Ishikawa (cell line): ENCODE data around the gene DPH1.

Source experiments
- CEBPB ChIP-seq: IDR thresholded peaks from 2 replicates; pipeline ENCODE4 v1.6.1; 2012
- CREB1 ChIP-seq: IDR thresholded peaks from 2 replicates; pipeline ENCODE4 v1.6.1; 2012; ENCODE audit warnings: low read depth
- EGR1 ChIP-seq: IDR thresholded peaks from 2 replicates; pipeline ENCODE4 v1.6.1; 2012
- EP300 ChIP-seq: IDR thresholded peaks from 2 replicates; pipeline ENCODE4 v1.6.1; 2012; ENCODE audit warnings: borderline replicate concordance
- FOXM1 ChIP-seq: IDR thresholded peaks from 2 replicates; pipeline ENCODE4 v1.6.1; 2012; ENCODE audit warnings: low read depth, borderline replicate concordance
- NFIC ChIP-seq: IDR thresholded peaks from 2 replicates; pipeline ENCODE4 v1.6.1; 2012
- RAD21 ChIP-seq: IDR thresholded peaks from 2 replicates; pipeline ENCODE4 v1.6.1; 2012; ENCODE audit warnings: low read depth
- TAF1 ChIP-seq: IDR thresholded peaks from 2 replicates; pipeline ENCODE4 v1.6.1; 2012; ENCODE audit warnings: low read depth, mild to moderate bottlenecking
- TCF12 ChIP-seq: IDR thresholded peaks from 2 replicates; pipeline ENCODE4 v1.6.1; 2012; ENCODE audit warnings: low read depth
- TEAD4 ChIP-seq: IDR thresholded peaks from 2 replicates; pipeline ENCODE4 v1.6.1; 2012
- USF1 ChIP-seq: IDR thresholded peaks from 2 replicates; pipeline ENCODE4 v1.6.1; 2012
- YY1 ChIP-seq: IDR thresholded peaks from 2 replicates; pipeline ENCODE4 v1.6.1; 2012; ENCODE audit warnings: low read depth
- ZBTB7A ChIP-seq: IDR thresholded peaks from 2 replicates; pipeline ENCODE4 v1.6.1; 2012; ENCODE audit warnings: low read depth
- TF ChIP-seq, protein P1 (sequence below): IDR thresholded peaks from 2 replicates; pipeline ENCODE4 v1.6.1; 2012; ENCODE audit warnings: low read depth, mild to moderate bottlenecking
- TF ChIP-seq, protein P2 (sequence below): IDR thresholded peaks from 2 replicates; pipeline ENCODE4 v1.6.1; 2012

DPH1 gene

DNA sequence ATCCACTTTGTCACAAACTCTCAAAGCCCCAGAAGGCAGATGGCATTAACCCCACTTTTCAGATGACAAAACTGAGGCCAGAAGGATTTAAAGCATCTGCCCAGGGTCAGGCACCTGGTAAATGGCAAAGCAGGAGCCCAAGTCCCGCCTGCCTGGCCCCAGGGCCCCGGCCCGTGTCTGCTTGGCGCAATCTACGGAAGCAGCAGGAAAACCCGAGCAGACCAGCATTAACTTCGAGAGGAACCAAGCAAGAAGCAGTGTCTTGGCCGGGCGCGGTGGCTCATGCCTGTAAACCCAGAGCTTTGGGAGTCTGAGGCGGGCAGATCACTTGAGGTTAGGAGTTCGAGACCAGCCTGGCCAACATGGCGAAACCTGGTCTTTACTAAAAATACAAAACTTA is 26.4 kb upstream of the DPH1 start:
- TF ChIP-seq NFIC (no peak), RAD21 (no peak)
- TF ChIP-seq, protein P1, sequence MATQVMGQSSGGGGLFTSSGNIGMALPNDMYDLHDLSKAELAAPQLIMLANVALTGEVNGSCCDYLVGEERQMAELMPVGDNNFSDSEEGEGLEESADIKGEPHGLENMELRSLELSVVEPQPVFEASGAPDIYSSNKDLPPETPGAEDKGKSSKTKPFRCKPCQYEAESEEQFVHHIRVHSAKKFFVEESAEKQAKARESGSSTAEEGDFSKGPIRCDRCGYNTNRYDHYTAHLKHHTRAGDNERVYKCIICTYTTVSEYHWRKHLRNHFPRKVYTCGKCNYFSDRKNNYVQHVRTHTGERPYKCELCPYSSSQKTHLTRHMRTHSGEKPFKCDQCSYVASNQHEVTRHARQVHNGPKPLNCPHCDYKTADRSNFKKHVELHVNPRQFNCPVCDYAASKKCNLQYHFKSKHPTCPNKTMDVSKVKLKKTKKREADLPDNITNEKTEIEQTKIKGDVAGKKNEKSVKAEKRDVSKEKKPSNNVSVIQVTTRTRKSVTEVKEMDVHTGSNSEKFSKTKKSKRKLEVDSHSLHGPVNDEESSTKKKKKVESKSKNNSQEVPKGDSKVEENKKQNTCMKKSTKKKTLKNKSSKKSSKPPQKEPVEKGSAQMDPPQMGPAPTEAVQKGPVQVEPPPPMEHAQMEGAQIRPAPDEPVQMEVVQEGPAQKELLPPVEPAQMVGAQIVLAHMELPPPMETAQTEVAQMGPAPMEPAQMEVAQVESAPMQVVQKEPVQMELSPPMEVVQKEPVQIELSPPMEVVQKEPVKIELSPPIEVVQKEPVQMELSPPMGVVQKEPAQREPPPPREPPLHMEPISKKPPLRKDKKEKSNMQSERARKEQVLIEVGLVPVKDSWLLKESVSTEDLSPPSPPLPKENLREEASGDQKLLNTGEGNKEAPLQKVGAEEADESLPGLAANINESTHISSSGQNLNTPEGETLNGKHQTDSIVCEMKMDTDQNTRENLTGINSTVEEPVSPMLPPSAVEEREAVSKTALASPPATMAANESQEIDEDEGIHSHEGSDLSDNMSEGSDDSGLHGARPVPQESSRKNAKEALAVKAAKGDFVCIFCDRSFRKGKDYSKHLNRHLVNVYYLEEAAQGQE: no peak

DNA sequence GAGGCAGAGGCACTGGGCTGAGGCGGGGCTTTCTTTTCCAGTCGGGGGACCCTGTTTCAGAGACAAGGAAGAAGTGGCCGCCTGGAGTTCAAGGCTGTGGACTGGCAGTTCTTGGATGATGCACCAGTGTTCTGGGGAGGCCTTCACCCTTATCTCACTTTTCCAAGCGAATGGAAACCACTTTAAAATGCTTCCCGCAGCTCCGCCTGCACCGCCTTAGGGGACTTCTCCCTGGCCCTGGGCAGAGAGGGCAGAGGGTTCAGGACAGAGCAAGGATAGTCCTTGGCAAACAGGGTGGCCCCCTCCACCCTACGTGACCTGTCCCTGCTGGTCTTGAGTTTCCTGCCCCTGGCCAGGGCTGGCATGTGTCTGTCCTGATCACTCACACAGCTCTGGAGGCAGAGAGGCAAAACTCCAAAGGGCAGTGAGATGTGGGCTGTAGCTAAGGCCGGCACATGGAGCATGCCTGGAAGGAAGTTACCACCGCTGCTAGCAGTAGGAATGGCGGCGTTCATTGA is 25.5 kb upstream of the DPH1 start:
- TF ChIP-seq YY1 (no peak), FOXM1 (no peak), EP300 (no peak), RAD21 (no peak), TAF1 (no peak), ZBTB7A (no peak), EGR1 (no peak), CEBPB (no peak), NFIC (no peak), TEAD4 (no peak), CREB1 (no peak), TCF12 (no peak)
- TF ChIP-seq, protein P2, sequence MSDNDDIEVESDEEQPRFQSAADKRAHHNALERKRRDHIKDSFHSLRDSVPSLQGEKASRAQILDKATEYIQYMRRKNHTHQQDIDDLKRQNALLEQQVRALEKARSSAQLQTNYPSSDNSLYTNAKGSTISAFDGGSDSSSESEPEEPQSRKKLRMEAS: no peak
- TF ChIP-seq, protein P1: no peak

- no peak for TF ChIP-seq EP300
- no peak for TF ChIP-seq TCF12
- no peak for TF ChIP-seq TAF1
- TF ChIP-seq USF1: no peak
- TF ChIP-seq TEAD4: no peak
Measured at GRCh38 chr17:2008332-2009126, 21.4 kb upstream of the DPH1 start.

DNA sequence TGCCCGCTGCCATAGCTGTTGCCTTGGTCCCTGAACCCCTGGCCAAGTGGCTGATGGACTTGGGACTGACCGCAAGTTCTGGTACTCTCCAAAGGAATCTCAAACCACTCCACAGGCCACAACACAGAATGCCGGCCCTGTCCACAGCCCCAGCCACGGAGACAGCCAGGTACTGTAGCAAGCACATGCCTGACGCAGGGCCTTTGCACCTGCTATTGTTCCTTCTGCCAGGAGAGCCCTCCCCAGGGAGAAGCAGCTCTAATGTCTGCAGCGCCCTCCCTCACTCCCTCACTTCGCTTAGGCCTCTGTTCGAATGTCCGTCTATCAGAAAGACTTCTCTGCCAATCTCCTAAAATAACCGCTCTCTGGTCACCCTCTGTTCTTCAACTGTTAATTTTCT is 20.2 kb upstream of the DPH1 start:
- TF ChIP-seq FOXM1 (no peak), TCF12 (no peak), RAD21 (no peak), EP300 (no peak), YY1 (no peak), TEAD4 (no peak), NFIC (no peak)
- TF ChIP-seq, protein P2: no peak

- TF ChIP-seq, protein P2: peak; percentile 47; the same call in 1 of the 2 replicates
- TF ChIP-seq RAD21: no peak
- no peak for TF ChIP-seq TCF12
- TF ChIP-seq ZBTB7A: no peak
- TF ChIP-seq CEBPB: peak; percentile 22; the same call in 1 of the 2 replicates
- TF ChIP-seq EGR1: no peak
- 0 out of 2 replicates have a peak, but pooled peaks have one; percentile 30 for TF ChIP-seq TEAD4
- TF ChIP-seq TAF1: no peak
- peak; percentile 97 for TF ChIP-seq NFIC
- TF ChIP-seq YY1: no peak
- TF ChIP-seq USF1: peak; percentile 84
- no peak for TF ChIP-seq CREB1
- TF ChIP-seq FOXM1: no peak
- TF ChIP-seq, protein P1: no peak
- peak; percentile 27; the same call in 1 of the 2 replicates for TF ChIP-seq EP300
Measured at GRCh38 chr17:2011411-2012371, 18.3 kb upstream of the DPH1 start.
